K562 (cell line): ENCODE measurements around the gene TRIM75. TPM values are rescaled to one million over a fixed set of nuclear protein-coding genes. Genes with fewer than 3 reads are reported as not detected.

Experiments used
- ATAC-seq: fragments of 200-7000 bp; cut with Tn5 transposase; 3 replicates; pipeline ENCODE4 v1.9.1; 2020; ENCODE audit warnings: moderate library complexity
- BruUV-seq: library from RNA; stranded (reverse); fragments of 400-500 nt; replicated peaks from 2 replicates; lab custom pipeline; 2021; lab: Mats Ljungman, UMichigan
- CTCF ChIA-PET: fragments of 300-600 bp; formaldehyde crosslinking; extraction: SDS; loops from one replicate; lab custom pipeline; 2021; ENCODE audit warnings: low intra/inter-chr PET ratio; lab: Yijun Ruan, JAX
- POLR2A ChIA-PET: fragments of 300-600, 350-650 bp; sonication (Branson Sonifier 250); formaldehyde crosslinking; extraction: SDS; loops from one replicate; lab custom pipeline; 2021; ENCODE audit warnings: antibody characterized with exemption, inconsistent platforms; lab: Yijun Ruan, JAX
- DNase-seq, 4 experiments: peaks; one replicate each; pipeline versions ENCODE4 v3.0.0 to v3.0.0-alpha.2; 2011 to 2018; ENCODE audit warnings: low spot score in 3 of 4, mixed read lengths in 3 of 4; ENCODE audit errors: extremely low read depth in 1 of 4
- FAIRE-seq: peaks from 2 replicates; lab custom pipeline; 2011; peaks lifted over from hg19 to GRCh38; lab: Jason Lieb, UNC
- H2AFZ ChIP-seq: 2 replicates; pipeline ENCODE4 v1.6.0; 2011; ENCODE audit warnings: low read depth, low read length, control low read depth, inconsistent platforms
- H3K27ac ChIP-seq: fragments of 200-600 bp; 3 replicates; pipeline ENCODE4 v1.8.0; 2011; ENCODE audit warnings: low read depth, mild to moderate bottlenecking, control low read depth, inconsistent platforms, low read length, moderate library complexity, mixed read lengths; ENCODE audit errors: extremely low read depth
- H3K27me3 ChIP-seq, 2 experiments: fragments of 300-600 bp in 1 of 2; 2 replicates in 1 of 2; 3 replicates in 1 of 2; pipeline versions ENCODE4 v1.6.0 to v1.8.0; 2011; ENCODE audit warnings: inconsistent platforms in 2 of 2, low read length in 2 of 2, mild to moderate bottlenecking in 1 of 2, mixed read lengths in 1 of 2, moderate library complexity in 1 of 2; ENCODE audit not compliant: control insufficient read depth in 2 of 2, insufficient read depth in 2 of 2
- H3K36me3 ChIP-seq: fragments of 300-600 bp; 3 replicates; pipeline ENCODE4 v1.8.0; 2011; ENCODE audit warnings: mild to moderate bottlenecking, low read length, inconsistent platforms; ENCODE audit not compliant: control insufficient read depth, insufficient read depth
- H3K4me1 ChIP-seq, 2 experiments: fragments of 200-600 bp in 1 of 2; replicated peaks in 1 of 2; 2 replicates in 1 of 2; 3 replicates in 1 of 2; pipeline versions ENCODE4 v1.5.1 to v1.8.0; 2011; ENCODE audit warnings: inconsistent platforms in 2 of 2, low read length in 2 of 2, mild to moderate bottlenecking in 1 of 2, mixed read lengths in 1 of 2, moderate library complexity in 1 of 2; ENCODE audit not compliant: control insufficient read depth in 2 of 2, insufficient read depth in 2 of 2
- H3K4me2 ChIP-seq: 2 replicates; pipeline ENCODE4 v1.6.1; 2011; ENCODE audit warnings: low read length, control low read depth, inconsistent platforms, mixed read lengths; ENCODE audit not compliant: insufficient read depth
- H3K4me3 ChIP-seq: fragments of 200-600 bp; sonication (generic), shearing (Covaris generic); 2 replicates; pipeline ENCODE4 v1.5.1; 2016; ENCODE audit warnings: control low read depth, inconsistent platforms
- H3K79me2 ChIP-seq: fragments of 200-600 bp; 3 replicates; pipeline ENCODE4 v1.8.0; 2011; ENCODE audit warnings: low read length, inconsistent platforms; ENCODE audit not compliant: control insufficient read depth, insufficient read depth
- H3K9ac ChIP-seq, 2 experiments: 2 replicates each; pipeline versions ENCODE4 v1.6.0 to v1.6.1; 2011; ENCODE audit warnings: low read depth in 2 of 2, low read length in 2 of 2, control low read depth in 1 of 2, inconsistent platforms in 1 of 2, mild to moderate bottlenecking in 1 of 2, mixed read lengths in 1 of 2; ENCODE audit not compliant: insufficient read depth in 1 of 2
- H3K9me1 ChIP-seq: one replicate; pipeline ENCODE4 v1.6.0; 2011; ENCODE audit warnings: inconsistent platforms, mild to moderate bottlenecking, low read length, moderate library complexity; ENCODE audit not compliant: control insufficient read depth, insufficient read depth
- H3K9me3 ChIP-seq: replicated peaks from 2 replicates; pipeline ENCODE4 v1.5.1; 2011; ENCODE audit warnings: low read depth, low read length, inconsistent platforms; ENCODE audit not compliant: control insufficient read depth, insufficient read depth
- H4K20me1 ChIP-seq: replicated peaks from 2 replicates; pipeline ENCODE4 v1.6.1; 2011; ENCODE audit warnings: low read length, inconsistent platforms, mixed read lengths; ENCODE audit not compliant: control insufficient read depth, insufficient read depth
- ARID1B ChIP-seq: fragments of 450-650 bp; IDR thresholded peaks from 2 replicates; pipeline ENCODE4 v1.6.1; 2016; ENCODE audit warnings: antibody characterized with exemption, mild to moderate bottlenecking, inconsistent platforms
- CBX1 ChIP-seq: sonication (generic); IDR thresholded peaks from 2 replicates; pipeline ENCODE4 v1.6.1; 2016; ENCODE audit warnings: antibody characterized with exemption, low read depth, mild to moderate bottlenecking
- HMG20B ChIP-seq: fragments of 250-450 bp; sonication (Bioruptor Pico); IDR thresholded peaks from 2 replicates; pipeline ENCODE4 v1.5.0; 2021; ENCODE audit warnings: mild to moderate bottlenecking
- HOXB6 ChIP-seq: fragments of 250-450 bp; sonication (Bioruptor Pico); IDR thresholded peaks from 2 replicates; pipeline ENCODE4 v1.5.1; 2022; ENCODE audit warnings: mild to moderate bottlenecking, borderline replicate concordance
- JUNB ChIP-seq: fragments of 450-650 bp; formaldehyde crosslinking; conservative IDR thresholded peaks from 2 replicates; pipeline ENCODE4 v1.4.0; 2020; ENCODE audit warnings: mild to moderate bottlenecking
- KDM2B ChIP-seq: fragments of 250-450 bp; sonication (Bioruptor Pico); IDR thresholded peaks from 2 replicates; pipeline ENCODE4 v1.8.0; 2021; ENCODE audit warnings: mild to moderate bottlenecking, moderate library complexity
- PHF20 ChIP-seq: fragments of 450-650 bp; IDR thresholded peaks from 2 replicates; pipeline ENCODE4 v1.6.1; 2018; ENCODE audit not compliant: partially characterized antibody
- SNRNP70 ChIP-seq: fragments of 200-400 bp; formaldehyde crosslinking; optimal IDR thresholded peaks from 2 replicates; pipeline ENCODE3; 2017; ENCODE audit warnings: low read depth, low read length
- TBP ChIP-seq: optimal IDR thresholded peaks from 2 replicates; pipeline ENCODE3; 2011; ENCODE audit warnings: low read depth, low read length, improper control_type of control experiment
- TCF7L2 ChIP-seq: fragments of 150-350 bp; IDR thresholded peaks from 2 replicates; pipeline ENCODE4 v1.6.1; 2016; ENCODE audit warnings: low read depth, mild to moderate bottlenecking, low read length, moderate library complexity
- ZEB2 ChIP-seq: fragments of 450-650 bp; IDR thresholded peaks from 2 replicates; pipeline ENCODE4 v1.6.1; 2016
- ZNF785 ChIP-seq: fragments of 250-450 bp; sonication (Bioruptor Pico); IDR thresholded peaks from 2 replicates; pipeline ENCODE4 v1.4.0; 2020; ENCODE audit warnings: mild to moderate bottlenecking
- WGBS: fragments of 100-300 bp; shearing (Covaris generic); methylation state at CpG from one replicate; pipeline ENCODE4 v1.1.6; 2016; ENCODE audit warnings: low coverage, mixed read lengths; ENCODE audit not compliant: insufficient coverage; ENCODE audit errors: missing lambda C conversion rate; 5-methylcytosine and 5-hydroxymethylcytosine counted together
- in situ Hi-C: fragments of 300-500 bp; cut with MboI; formaldehyde crosslinking; loops from 4 replicates; pipeline ENCODE4 v1.15.0; 2018; ENCODE audit warnings: inconsistent platforms, mixed read lengths
- intact Hi-C: fragments of 100-400 bp; cut with micrococcal nuclease; formaldehyde crosslinking; loops from 2 replicates; pipeline ENCODE4 v1.14.2; 2022
- polyA plus RNA-seq, 8 experiments: library from polyadenylated mRNA; depleted of rRNA in 4 of 8; stranded (reverse) in 5 of 8; unstranded in 3 of 8; fragments of >200 nt; fragmentation: Nextera tagmentation in 2 of 8; fragmentation: Illumina TruSeq in 1 of 8; extraction: Ambion mirVana in 2 of 8; extraction: Trizol in 1 of 8; gene quantifications; 2 replicates each; pipeline versions ENCODE4 v1.2.1 to v1.2.3, GENCODE V29; 2011 to 2014; ENCODE audit warnings: inconsistent platforms in 1 of 8, missing spikeins in 1 of 8
- total RNA-seq, 7 experiments: library from RNA; depleted of rRNA in 6 of 7; stranded (reverse); fragments of >200 nt in 6 of 7; fragmentation: Illumina TruSeq in 2 of 7; extraction: Trizol in 2 of 7; gene quantifications; 2 replicates each; pipeline versions ENCODE4 v1.2.1 to v1.2.3, GENCODE V29; 2011 to 2021; ENCODE audit warnings: low replicate concordance in 1 of 7
- TF ChIP-seq, protein P1 (sequence below): fragments of 250-450 bp; sonication (Bioruptor Pico); IDR thresholded peaks from 2 replicates; pipeline ENCODE4 v1.4.0; 2020; ENCODE audit warnings: mild to moderate bottlenecking, moderate library complexity
- TF ChIP-seq, protein P2 (sequence below): fragments of 450-650 bp; formaldehyde crosslinking; IDR thresholded peaks from 2 replicates; pipeline ENCODE4 v1.4.0; 2022; ENCODE audit warnings: mild to moderate bottlenecking, moderate library complexity

The TRIM75 gene
- total and polyA plus RNA-seq, 9 of the 15 experiments (the other 6 are each of a cell fraction or from before 2014, with no cell fraction given) = not detected

DNA sequence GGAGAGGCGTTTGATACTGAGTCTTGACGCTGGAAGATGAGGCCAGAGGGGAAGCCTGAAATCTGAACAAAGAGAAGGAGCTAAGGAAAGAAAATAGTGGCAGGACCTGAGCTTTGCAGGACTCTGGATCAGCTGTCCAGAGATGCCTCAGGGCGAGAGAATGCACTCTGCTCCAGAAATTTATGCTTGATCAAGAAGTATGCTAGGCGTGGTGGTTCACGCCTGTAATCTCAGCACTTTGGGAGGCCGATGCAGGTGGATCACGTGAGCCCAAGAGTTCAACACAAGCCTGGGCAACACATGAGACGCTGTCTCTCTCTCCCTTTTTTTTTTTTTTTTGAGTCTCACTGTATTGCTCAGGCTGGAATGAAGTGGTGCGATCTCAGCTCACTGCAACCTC, 1.9 kb downstream of the TRIM75 start:
- no peaks in the 10 kb centered on the region for H3K9me3 ChIP-seq
- ATAC-seq (no peak), DNase-seq (no peak), FAIRE-seq (peak; percentile 44)
- no peaks in the 10 kb centered on the region; a peak in 1 of 5 replicates for H3K4me1 ChIP-seq
- H3K27me3 ChIP-seq = peaks cover 7 to 35% of the 10 kb centered on the region in 2 experiments; a peak in 3 of 5 replicates
- POLR2A ChIA-PET = no interaction called here
- H3K4me2 ChIP-seq = no peak overlapping the region
- no peak overlapping the region for H3K9ac ChIP-seq
- H3K27ac ChIP-seq = no peak overlapping the region
- no peak overlapping the region for H3K4me3 ChIP-seq
- H3K79me2 ChIP-seq = no peaks in the 10 kb centered on the region
- BruUV-seq = no TSS peak
- no peak overlapping the region for H2AFZ ChIP-seq
- WGBS = 2% methylated on average over 8 of the region's 9 CpGs
- CTCF ChIA-PET = no interaction called here
- TF ChIP-seq JUNB (CRISPR knock-in tag) (no peak), ZNF785 (CRISPR knock-in tag) (no peak), PHF20 (no peak), CBX1 (no peak), TCF7L2 (no peak), ZEB2 (no peak), KDM2B (CRISPR knock-in tag) (no peak), TBP (no peak), ARID1B (no peak), HOXB6 (CRISPR knock-in tag) (no peak), SNRNP70 (no peak), HMG20B (CRISPR knock-in tag) (no peak)
- TF ChIP-seq, protein P1, sequence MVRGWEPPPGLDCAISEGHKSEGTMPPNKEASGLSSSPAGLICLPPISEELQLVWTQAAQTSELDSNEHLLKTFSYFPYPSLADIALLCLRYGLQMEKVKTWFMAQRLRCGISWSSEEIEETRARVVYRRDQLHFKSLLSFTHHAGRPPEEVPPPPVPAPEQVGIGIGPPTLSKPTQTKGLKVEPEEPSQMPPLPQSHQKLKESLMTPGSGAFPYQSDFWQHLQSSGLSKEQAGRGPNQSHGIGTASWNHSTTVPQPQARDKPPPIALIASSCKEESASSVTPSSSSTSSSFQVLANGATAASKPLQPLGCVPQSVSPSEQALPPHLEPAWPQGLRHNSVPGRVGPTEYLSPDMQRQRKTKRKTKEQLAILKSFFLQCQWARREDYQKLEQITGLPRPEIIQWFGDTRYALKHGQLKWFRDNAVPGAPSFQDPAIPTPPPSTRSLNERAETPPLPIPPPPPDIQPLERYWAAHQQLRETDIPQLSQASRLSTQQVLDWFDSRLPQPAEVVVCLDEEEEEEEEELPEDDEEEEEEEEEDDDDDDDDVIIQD (CRISPR knock-in tag) = no peak
- TF ChIP-seq, protein P2, sequence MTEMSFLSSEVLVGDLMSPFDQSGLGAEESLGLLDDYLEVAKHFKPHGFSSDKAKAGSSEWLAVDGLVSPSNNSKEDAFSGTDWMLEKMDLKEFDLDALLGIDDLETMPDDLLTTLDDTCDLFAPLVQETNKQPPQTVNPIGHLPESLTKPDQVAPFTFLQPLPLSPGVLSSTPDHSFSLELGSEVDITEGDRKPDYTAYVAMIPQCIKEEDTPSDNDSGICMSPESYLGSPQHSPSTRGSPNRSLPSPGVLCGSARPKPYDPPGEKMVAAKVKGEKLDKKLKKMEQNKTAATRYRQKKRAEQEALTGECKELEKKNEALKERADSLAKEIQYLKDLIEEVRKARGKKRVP = no peak
- H3K36me3 ChIP-seq = no peaks in the 10 kb centered on the region
- no peaks in the 10 kb centered on the region for H4K20me1 ChIP-seq
- in situ Hi-C loops (no loop called here), intact Hi-C loops (no loop called here)
- H3K9me1 ChIP-seq = no peaks in the 10 kb centered on the region
